HG02870 (cell line): ENCODE data around the gene LAMTOR3.

Experiments used
- ATAC-seq: cut with Tn5 transposase; IDR thresholded peaks from one replicate; pipeline ENCODE4 v1.9.1; 2021; ENCODE audit warnings: mild to moderate bottlenecking, moderate library complexity; ENCODE audit not compliant: unreplicated experiment

The LAMTOR3 gene

DNA sequence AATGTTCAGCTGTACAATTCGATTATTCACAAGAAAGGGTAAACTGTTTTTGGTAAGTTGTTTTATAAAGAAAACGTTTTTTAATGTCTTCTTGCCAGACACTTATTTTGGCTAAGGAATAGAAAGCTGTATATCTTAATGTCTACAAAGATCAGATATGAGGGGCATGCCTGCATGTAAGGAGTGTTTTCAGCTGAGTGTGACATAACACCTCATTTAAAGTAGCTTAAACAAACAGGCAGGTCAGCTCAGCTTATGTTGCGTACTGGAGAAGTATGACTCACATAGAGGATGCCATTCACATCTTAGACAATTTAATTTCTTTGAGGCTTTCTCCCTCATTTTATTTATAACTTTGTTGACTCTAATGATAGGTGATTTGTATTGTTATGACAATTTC, 30.4 kb downstream of the LAMTOR3 start:
- no peak for ATAC-seq

DNA sequence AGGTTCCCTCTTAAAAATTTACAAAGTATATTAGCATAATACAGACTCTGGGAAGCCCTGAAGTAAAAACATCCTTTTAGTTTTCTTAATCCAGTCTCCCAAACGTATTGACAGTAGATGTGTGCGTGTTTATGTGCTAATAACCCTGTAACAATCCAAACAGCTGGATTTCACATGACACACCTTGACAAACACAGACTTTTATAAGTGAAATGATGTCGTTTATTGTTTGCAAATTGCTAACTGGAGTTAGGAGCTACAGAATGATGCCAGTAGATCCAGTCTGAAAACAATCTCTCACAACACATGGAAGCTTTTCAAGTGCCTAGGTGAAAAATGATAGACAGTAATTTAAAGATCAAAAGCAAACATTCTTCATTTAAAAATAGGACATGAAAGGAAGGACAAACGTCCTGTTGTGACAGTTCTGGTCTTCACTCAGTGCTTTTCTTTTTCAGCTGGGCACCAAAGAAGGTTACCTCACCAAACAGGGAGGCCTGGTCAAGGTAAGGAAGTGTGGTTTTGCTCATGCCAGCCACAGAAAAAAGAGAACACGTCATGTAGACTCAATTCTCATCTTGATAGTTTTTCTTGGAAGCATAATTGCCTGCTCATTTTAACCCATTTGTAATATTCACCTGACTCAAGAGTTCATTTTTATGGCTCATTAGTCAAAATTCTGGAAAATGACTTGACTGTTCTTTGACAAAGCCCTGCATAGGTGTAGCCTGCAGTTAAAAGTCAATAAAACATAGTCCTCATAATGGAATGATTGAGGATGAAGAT, 32.9 kb downstream of the LAMTOR3 start:
- ATAC-seq: no peak

DNA sequence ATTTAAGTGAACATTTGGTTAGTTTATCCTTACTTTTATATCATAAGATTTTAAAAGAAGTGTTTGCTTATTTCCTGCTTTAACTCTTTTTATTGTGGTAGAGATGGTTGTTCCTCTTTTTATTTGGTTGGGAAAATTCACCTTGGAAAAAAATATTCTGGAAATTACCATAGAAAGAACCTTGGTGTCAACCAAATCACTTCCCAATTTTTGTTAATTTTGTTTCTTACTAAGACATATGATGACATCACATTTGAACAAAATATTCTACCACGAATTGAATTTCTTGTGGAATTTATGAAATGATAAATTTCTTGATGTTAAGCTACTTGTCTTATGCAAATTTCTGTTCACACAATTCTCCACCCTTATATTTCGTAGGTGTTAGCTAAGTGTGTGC, 33.7 kb downstream of the LAMTOR3 start:
- ATAC-seq: no peak

DNA sequence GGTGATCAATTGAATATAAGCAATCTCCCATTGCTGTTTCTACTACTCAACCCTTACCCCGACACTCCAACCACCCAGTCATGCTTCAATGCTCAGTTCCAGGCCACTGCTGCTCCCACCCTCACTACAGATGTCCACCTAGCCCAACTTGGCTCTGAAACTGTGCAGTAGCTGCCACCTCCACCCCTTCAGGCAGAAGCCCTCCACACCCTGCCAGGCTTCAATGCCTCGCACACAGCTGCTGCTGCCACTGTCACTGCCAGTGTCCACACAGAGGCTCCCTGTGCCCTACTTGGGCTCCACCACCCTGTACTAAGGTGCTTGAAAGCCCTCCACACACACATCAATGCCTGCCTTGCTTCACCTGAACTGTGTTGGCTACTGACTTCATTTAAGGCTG, 34.6 kb downstream of the LAMTOR3 start:
- ATAC-seq: no peak

DNA sequence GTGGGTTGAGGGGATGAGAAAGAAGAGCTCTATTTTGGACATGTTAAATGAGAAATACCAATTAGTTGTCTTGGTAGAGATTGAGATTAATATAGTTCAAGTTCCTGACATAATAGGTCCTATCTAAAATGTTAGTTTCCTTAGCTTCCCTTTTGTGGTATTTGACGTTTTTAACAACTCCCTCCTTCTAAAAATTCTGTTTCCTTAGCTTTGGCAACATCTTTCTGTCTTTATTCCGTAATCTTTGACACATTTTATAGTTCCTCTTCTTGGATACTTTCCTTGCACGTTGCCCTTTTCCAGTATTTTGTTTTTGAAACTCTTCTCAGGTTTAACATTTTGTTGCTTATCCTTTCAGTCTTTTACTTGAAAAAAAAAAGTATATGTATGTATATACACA, 36.9 kb downstream of the LAMTOR3 start:
- no peak for ATAC-seq

DNA sequence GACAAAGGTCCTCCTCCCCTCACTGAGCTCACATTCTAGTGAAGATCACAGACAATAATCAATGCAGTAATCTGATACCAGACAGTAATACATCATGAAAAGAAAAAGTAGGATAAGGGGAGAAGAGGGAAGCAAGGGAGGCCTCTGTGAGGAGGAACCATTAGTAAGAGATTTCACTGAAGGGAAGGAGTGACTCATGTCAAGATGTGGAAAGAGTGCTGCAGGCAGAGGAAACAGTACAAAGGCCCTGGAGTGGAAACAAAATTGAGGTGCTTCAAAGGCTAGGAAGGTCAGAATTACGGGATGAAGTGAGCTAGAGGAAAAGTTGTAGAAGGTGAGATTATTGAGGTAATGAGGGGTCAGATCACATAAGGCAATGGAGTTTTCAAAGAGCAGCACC, 38.1 kb downstream of the LAMTOR3 start:
- ATAC-seq: no peak

DNA sequence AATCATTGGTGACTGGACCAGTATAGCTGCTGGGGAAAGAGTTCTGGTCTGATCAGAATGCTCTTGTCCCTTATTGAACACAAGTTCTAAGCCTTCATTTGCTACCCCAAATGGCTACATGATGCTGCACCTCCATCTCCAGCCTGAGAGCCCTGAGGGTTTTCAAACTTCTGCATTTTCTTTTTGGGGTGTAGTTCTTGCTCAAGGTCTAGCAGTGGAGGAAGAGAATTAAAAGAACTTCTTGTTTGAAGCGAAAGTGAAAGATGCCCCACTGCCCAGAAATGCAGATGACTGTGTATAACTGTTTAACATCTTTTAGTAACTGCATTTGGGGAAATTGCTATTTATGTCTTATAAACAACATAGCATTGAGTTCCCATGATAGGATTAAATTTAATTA, 38.5 kb downstream of the LAMTOR3 start:
- peak; percentile 23 for ATAC-seq

DNA sequence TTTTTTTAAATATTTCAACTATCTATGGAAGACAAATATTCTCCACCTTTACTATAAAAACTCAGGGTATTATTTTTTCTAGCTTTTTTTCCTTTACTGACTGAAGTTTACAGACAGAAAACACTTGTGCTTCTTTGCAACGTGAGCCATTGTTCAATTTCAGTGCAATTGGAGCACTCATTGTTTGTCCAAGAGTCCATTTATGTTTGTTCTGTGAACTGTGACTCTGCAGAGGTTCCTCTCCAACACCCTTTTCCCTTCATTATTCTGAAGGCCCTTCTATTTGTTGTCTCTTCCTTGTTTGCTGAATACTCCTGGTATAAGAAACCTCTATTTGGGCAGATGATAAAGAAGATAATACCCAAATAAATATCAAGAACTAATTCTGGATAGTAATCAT, 40.2 kb downstream of the LAMTOR3 start:
- ATAC-seq: no peak

DNA sequence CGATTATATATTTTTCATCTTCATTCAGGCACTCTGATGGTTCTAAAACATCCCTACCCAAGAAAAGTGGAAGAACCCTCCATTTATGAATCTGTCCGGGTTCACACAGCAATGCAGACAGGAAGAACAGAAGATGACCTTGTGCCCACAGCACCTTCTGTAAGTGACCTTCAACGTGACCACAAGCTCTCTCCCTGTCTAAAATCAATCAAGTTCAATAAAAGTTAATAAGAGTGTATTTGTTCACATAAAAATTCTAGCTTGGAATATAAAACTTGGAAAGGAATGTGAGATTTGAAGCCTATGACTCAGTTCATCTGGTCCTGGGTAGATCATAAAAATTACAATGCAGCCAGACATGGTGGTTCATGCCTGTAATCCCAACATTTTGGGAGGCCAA, 41.0 kb downstream of the LAMTOR3 start:
- no peak for ATAC-seq

DNA sequence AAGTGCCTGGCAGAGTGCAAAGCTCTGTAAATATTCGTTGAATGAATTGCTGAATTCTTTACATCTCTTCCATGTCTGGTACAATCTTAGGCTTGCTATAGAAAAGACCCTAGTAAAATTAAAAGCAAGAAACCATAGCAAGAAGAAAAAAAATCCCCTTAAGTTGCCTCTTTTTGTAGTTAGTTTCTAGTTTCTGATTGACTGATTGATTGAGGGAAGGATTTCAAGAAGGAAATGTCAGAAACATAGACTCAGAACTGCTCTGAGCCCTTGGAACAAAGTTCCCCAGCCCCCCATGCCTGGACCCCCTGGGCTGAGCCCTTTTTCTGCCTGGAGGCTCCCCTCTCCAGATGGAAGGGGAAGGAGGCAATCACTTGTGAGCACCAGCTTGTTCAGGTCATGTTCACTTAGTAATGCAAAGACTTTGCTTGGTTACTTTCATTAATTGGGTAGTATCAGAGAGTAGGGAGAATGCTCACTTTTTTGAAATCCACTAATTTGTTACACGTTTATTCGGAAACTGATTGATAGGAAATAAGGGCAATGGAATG, 42.0 kb downstream of the LAMTOR3 start:
- ATAC-seq: no peak

DNA sequence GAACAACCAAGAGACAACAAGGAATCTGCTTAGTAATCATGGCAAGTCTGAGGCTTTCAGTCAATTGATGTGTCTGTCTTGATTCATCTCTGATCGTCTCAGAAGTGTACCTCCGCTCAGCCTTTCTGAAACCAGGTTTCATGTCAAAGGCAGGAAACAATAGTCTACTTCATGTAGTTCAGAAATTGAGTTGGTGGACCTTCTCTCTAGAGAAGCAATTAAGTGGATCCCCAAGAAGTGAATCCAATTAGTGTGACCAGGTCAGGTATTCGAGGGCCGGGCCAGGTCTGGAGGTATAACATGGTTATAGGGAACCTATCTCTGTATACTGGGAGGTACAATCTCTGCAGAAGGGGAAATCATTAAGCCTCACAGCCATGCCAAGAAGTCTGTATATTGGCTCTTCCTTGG, 45.6 kb downstream of the LAMTOR3 start:
- peak; percentile 40 for ATAC-seq

DNA sequence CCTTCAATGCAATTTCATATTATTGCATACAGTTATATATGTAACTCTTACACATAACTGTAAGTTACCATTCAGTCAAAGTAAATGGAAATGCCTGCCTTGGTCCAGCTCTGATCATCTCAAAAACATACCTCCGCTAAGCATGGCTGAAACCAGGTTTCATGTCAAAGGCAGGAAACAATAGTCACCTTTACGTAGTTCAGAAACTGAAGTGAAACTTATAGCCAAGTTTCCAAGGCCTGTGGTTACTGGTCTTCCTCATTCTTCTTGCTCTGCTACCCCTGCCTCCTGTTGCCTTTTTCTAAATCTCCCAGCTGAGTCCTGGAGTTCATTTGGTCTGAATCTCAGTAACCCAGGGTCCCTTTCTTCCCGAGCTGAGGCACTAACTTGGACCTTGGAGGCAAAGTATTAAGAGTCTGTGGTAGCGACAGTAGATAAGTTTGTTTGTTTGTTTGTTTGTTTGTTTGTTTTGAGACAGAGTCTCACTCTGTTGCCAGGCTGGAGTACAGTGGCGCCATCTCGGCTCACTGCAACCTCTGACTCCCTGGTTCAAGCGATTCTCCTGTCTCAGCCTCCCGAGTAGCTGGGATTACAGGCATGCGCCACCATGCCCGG, 46.8 kb downstream of the LAMTOR3 start:
- peak; percentile 56 for ATAC-seq

DNA sequence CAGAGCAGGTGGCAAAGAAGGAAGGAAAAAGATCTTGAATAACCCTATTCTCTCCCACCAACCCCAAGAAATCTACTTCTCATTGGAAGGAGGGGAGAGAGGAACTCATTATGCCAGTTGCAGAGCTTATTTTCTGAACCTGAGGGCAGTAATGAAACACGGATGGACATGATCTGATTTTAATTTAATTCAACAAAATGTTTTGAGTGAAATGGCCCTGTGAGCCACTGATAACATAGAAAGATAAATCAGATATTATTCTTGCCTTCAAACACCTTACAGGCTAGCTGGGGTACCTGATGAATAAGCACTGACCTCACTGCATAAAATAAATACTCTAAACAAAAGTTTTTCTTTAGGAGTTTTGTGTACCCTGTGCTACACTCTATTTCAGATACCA, 47.3 kb downstream of the LAMTOR3 start:
- no peak for ATAC-seq

DNA sequence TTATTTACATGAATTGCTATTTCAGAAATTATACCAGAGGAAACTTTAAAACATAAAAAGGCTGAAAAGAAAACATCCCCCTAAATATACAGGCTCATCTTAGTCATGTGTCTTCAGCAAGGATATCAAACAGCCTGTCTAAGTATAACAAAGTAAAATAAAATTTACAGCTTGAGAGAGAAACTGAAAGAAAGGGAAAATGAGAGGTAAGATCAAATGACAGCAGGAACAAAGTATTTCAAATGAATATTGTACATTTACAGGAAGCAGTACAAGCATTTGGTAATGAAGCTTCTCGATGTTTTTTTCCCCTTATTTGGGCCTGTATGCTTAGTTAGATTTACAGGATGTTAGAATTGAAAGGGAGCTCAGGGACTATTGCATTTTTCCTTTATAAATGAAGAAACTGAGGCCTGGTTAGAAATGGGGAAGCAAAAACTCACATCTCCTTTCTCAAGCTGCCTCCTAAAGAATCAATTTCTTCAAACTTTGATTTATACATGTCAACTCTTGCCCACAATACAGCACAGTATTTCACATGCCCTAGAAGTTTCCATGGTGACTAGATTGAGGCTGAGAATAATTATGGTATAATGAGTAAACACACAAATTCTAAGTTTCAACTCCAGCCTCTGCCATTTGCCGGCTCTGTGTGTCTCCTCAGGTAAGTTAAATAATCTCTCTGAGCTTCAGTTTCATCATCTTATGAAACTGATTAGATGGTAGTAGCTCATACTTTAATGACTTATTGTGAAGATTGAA, 48.3 kb downstream of the LAMTOR3 start:
- ATAC-seq: no peak

DNA sequence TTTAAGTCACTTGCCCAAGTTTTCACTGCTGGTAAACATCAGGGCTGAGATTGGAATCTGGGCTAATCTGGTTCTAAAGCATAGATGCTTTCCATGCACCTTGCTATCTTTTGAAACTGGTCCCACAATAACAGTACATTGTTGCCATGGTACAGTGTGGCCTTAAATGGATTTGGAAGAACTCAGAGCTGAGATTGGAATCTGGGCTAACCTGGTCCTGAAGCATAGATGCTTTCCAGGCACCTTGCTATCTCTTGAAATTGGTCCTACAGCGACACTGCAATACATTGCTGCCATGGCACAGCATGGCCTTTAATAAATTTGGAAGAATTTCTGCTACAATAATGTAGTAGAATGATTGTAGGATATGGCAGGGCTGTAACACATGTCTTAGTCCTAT, 49.0 kb downstream of the LAMTOR3 start:
- ATAC-seq: no peak

DNA sequence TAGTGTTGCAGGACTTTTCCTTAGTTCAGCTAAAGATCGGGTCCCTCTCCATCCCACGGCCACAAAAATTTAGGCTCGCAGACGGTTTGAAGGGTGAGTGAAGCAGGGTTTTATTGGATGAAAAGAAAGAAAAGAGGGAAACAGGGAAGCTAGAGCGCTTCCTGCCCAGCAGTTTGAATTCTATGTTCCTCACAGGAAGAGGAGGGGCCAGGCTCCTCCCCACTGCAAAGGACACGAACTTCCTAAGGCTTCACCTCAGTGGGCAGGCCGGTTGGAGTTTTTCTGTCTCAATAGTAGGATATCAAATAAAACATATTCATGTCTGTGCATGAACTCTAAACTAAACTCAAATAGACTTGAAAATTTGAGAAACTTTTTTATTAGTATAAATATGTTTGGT, 50.2 kb downstream of the LAMTOR3 start:
- no peak for ATAC-seq

DNA sequence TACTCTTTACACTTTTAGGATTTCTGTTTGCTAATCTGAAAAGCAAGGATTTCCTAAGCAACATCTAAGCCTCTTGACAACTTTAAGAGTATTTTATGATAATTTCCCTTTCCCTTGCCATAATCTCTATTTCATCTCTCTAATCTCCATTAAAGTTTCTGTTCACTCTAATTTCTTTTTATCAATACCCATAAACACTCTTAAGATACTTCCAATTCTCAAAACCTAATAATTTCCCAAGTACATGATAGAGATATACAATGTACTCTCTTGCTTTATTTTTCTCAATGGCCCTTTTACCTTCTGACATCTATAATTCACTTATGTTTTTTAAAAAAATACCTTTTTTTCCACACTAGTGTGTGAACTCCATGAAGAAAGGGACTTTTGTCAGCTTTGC, 50.8 kb downstream of the LAMTOR3 start:
- ATAC-seq: no peak

DNA sequence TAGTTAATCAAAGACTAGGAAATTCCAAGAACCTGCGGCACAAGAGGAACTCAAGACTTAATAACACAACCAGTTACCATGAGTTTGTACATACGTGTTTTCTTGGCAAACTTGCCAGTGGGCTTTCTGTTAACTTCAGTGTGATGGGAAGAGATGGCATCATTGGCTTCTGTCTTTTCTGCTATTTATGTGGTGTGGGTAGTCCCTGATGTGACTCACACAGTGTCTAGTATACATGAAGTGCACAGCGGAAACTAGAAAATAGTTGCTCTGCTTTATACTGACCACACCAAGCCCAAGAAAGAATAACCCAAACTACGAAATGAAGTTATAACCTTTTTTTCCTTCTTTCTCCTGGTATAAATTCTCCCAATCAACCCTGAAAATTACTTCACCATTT, 53.1 kb downstream of the LAMTOR3 start:
- ATAC-seq: no peak

DNA sequence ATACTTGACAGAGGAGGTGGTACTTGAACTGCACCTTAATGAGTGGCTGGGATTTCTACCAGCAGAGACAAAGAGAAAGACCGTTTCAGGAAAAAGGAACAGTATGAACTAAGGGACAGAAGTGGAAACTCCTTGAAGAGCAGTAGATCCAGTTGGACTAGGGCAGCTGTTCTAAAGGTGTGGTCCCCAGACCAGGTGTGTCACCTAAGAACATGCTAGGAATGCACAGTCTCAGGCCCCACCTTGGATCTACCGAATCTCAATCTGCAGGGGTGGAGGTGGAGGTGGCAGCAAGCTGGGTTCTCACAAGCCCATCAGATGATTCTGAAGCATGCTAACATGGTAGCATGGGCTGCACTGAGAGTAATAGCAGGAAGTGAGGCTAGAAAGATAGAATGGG, 55.3 kb downstream of the LAMTOR3 start:
- no peak for ATAC-seq

DNA sequence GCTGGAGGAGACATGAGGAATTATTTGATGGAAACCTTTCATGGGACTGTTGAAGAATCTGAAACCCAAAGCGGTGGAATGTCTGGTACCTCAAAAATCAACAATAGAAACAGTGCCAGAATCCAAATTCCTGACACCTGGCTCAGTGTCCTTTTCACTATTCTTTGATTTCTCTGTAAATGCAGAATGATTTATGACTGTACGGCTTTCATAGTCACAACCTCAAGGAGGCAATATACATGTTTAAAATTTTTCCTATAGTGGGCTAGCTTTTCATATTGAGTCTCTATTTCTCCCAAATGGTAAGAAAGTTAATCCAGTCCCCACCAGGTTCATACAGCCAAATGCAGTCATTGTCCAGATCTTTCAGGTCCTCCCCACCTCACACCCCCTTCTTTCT, 58.3 kb downstream of the LAMTOR3 start:
- ATAC-seq: no peak

DNA sequence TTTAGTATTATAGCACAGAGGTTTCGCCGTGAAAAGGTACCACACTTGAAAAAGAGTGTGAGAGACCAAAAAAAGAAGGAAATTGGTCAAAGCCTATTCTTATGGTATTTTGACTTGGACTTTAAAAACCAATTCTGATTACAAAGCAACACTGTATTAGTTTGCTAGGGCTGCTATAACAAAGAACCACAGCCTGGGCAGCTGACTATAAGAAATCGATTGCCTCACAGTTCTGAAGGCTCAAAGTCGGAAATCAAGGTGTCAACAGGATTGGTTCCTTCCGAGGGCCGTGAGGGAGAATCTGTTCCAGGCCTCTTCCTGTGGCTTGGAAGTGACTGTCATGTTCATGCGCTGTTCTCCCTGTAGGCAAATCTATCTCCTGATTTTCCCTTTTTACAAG, 59.7 kb downstream of the LAMTOR3 start:
- ATAC-seq: no peak

DNA sequence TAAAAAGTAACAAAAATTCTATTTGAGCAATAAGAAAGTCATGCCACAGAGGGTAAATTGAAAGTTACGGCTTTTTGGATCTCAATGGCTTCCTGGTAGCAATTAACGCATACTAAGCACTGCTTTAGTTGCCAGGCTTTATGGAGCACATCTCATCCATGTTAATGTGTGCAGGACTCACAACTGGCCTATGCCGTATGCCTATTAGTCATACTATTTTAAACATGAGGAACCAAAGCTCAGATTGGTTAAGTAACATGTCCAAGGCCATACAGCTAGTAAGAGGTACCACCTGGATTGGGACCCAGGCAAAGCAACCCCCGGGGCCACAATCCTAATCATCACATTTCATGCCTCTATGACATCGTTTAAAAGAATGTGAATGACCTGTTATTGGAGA, 60.5 kb downstream of the LAMTOR3 start:
- ATAC-seq: no peak
